Measurements from ENCODE around the gene NEDD9. TPM values are rescaled to one million over a fixed set of nuclear protein-coding genes. Genes with fewer than 3 reads are reported as not detected.

Gene NEDD9
- total and polyA plus RNA-seq, 2 donors (not counting 1 experiment from before 2014, with no cell fraction given) = 38.9 to 46.2 TPM

DNA sequence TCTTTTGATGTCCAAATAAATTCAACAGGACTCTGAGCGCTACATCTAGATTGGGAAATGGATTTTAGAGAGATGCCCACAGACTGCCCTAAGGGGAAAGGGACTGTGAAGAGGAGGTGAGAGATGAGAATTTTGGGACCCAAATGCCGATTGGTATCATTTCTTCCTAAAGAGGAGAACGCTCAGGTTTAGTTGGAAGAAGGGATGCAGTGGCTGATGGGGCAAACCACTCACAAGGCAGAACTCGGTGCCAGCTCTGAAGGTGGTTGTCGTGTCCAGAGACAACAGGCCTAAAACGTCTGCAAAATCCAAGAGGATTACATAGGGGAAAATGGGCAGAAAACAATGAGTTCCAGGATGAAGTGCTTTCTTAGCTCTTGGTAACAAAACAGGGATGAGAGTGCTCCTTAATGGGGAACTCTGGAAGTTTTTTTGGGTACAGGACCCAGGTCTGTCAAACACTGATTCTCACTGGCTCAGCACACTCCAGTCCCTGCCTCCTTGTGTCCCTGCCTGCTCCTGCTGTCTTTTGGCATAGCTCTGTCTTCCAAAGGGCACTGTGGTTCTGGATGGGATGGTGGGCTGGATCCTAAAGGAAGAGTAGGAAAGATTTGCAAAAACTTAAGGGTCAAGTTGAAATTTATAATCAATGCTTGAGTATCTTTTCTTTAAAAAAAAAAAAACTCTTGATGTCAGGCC lies 29.0 kb downstream of the NEDD9 start:
- intact Hi-C loops (cut with micrococcal nuclease) = no loop called here
- Histone ChIP-seq H3K27ac (ENCODE audit: low read length in 2 of 2) (no peak overlapping the region), H2AFZ (ENCODE audit: insufficient read depth, low read depth, low read length, poor library complexity, severe bottlenecking) (no peak overlapping the region), H3K9me3 (ENCODE audit: control extremely low read depth in 1 of 3, control insufficient read depth in 2 of 3, insufficient read depth in 1 of 3, low read length in 2 of 3) (no peaks in the 10 kb centered on the region), H3K36me3 (replicated peaks in 1 of 2; ENCODE audit: control extremely low read depth in 1 of 2, control insufficient read depth in 1 of 2, extremely low read depth in 1 of 2, insufficient read depth in 2 of 2, low read length in 1 of 2) (peaks cover 1 to 50% of the 10 kb centered on the region in 2 experiments), H4K20me1 (ENCODE audit: control insufficient read depth, insufficient read depth, low read length, poor library complexity, severe bottlenecking) (peaks cover 13% of the 10 kb centered on the region), H3K4me3 (ENCODE audit: control extremely low read depth in 1 of 5, extremely low read depth in 1 of 5, insufficient read depth in 1 of 5, low read depth in 2 of 5, low read length in 4 of 5) (no peak overlapping the region), H3K9ac (ENCODE audit: low read length) (no peak overlapping the region), H3K27me3 (replicated peaks in 1 of 4; ENCODE audit: control extremely low read depth in 1 of 4, control insufficient read depth in 3 of 4, insufficient read depth in 4 of 4, low read length in 3 of 4) (no peaks in the 10 kb centered on the region), H3K4me1 (ENCODE audit: control insufficient read depth in 2 of 2, insufficient read depth in 2 of 2, low read length in 2 of 2) (peaks cover 12 to 13% of the 10 kb centered on the region in 2 donors), H3K79me2 (ENCODE audit: control insufficient read depth, insufficient read depth, low read length) (peaks cover 34% of the 10 kb centered on the region), H3K4me2 (replicated peaks; ENCODE audit: low read depth, low read length, poor library complexity, severe bottlenecking) (no peak overlapping the region)
- DNase-seq (no peak), ATAC-seq (ENCODE audit: low read depth) (no peak)
- 99% methylated on average over 6 of the region's 6 CpGs for whole genome bisulfite sequencing (ENCODE audit: insufficient coverage)
- Mint-ChIP-seq H3K4me1 (peaks cover 38% of the 10 kb centered on the region), H3K27me3 (no peaks in the 10 kb centered on the region), H3K9me3 (ENCODE audit: insufficient read depth) (no peaks in the 10 kb centered on the region), H3K27ac (no peak overlapping the region), H3K4me3 (no peak overlapping the region)
- POLR2A ChIA-PET = no interaction called here
- no peak for TF ChIP-seq EZH2 (IDR thresholded peaks at IDR 0.05; ENCODE audit: borderline replicate concordance, insufficient read depth, low read depth, low read length, poor library complexity, severe bottlenecking)
- TF ChIP-seq, protein P1, sequence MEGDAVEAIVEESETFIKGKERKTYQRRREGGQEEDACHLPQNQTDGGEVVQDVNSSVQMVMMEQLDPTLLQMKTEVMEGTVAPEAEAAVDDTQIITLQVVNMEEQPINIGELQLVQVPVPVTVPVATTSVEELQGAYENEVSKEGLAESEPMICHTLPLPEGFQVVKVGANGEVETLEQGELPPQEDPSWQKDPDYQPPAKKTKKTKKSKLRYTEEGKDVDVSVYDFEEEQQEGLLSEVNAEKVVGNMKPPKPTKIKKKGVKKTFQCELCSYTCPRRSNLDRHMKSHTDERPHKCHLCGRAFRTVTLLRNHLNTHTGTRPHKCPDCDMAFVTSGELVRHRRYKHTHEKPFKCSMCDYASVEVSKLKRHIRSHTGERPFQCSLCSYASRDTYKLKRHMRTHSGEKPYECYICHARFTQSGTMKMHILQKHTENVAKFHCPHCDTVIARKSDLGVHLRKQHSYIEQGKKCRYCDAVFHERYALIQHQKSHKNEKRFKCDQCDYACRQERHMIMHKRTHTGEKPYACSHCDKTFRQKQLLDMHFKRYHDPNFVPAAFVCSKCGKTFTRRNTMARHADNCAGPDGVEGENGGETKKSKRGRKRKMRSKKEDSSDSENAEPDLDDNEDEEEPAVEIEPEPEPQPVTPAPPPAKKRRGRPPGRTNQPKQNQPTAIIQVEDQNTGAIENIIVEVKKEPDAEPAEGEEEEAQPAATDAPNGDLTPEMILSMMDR (IDR thresholded peaks at IDR 0.05) = no peak
- CTCF ChIA-PET = no interaction called here

DNA sequence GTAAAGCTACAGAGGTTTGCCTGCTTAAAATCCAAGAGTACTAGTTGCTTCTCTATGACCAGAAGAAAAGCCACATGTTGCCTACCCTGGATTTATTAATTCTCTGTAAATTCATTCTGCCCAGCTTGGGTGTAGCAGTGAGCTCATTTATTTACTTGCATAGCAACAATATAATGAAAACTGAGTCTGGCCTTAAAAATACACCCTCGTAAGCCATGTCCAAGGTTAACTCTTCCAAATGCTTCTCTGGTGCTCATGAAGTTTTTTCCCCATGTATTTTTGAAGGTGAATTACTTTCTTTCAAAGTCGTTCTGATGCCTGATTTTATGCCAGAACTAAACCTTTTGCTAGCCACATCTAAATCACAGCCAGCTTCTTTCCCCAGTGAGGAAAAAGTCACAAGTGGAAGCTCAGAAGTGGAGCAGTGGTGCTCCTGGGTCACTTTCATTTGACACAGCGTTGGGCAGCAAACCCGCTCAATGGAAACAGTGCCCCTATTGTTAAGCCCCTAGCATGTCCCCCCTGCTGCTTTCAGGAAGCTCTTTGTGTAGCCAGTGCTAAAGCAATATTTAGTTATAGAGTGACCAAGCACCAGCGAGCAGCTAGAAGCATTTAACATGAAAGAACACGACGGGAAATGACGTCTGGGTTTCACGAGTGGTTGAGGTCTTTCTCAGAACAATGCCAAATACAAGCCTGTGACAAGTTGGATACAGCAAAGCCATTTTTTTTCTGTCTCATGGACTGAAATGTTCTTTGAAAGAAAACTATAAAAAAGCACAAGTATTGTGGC lies 29.8 kb downstream of the NEDD9 start:
- peaks cover 13% of the 10 kb centered on the region for H4K20me1 ChIP-seq (ENCODE audit: control insufficient read depth, insufficient read depth, low read length, poor library complexity, severe bottlenecking)
- H3K9me3 ChIP-seq (ENCODE audit: control extremely low read depth in 1 of 3, control insufficient read depth in 2 of 3, insufficient read depth in 1 of 3, low read length in 2 of 3) = no peaks in the 10 kb centered on the region
- no peak for TF ChIP-seq EZH2 (IDR thresholded peaks at IDR 0.05; ENCODE audit: borderline replicate concordance, insufficient read depth, low read depth, low read length, poor library complexity, severe bottlenecking)
- TF ChIP-seq, protein P1 (IDR thresholded peaks at IDR 0.05) = no peak
- Mint-ChIP-seq H3K27me3 (no peaks in the 10 kb centered on the region), H3K9me3 (ENCODE audit: insufficient read depth) (no peaks in the 10 kb centered on the region), H3K4me3 (no peak overlapping the region), H3K4me1 (peaks cover 36% of the 10 kb centered on the region), H3K27ac (no peak overlapping the region)
- H3K4me3 ChIP-seq (ENCODE audit: control extremely low read depth in 1 of 5, extremely low read depth in 1 of 5, insufficient read depth in 1 of 5, low read depth in 2 of 5, low read length in 4 of 5) = no peak overlapping the region
- DNase-seq (no peak), ATAC-seq (ENCODE audit: low read depth) (no peak)
- no peaks in the 10 kb centered on the region for H3K27me3 ChIP-seq (replicated peaks in 1 of 4; ENCODE audit: control extremely low read depth in 1 of 4, control insufficient read depth in 3 of 4, insufficient read depth in 4 of 4, low read length in 3 of 4)
- no peak overlapping the region for H3K9ac ChIP-seq (ENCODE audit: low read length)
- H3K4me1 ChIP-seq (ENCODE audit: control insufficient read depth in 2 of 2, insufficient read depth in 2 of 2, low read length in 2 of 2) = peaks cover 11 to 13% of the 10 kb centered on the region in 2 donors
- ChIA-PET POLR2A (no interaction called here), CTCF (interaction anchor here (0.6 to 1.3 kb wide), 2 partner anchors 203 to 294 kb away, joined by 4 to 7 read pairs; no protein-coding TSS in a partner anchor)
- WGBS (ENCODE audit: insufficient coverage) = 93% methylated on average over 3 of the region's 9 CpGs
- H2AFZ ChIP-seq (ENCODE audit: insufficient read depth, low read depth, low read length, poor library complexity, severe bottlenecking) = no peak overlapping the region
- no peak overlapping the region for H3K4me2 ChIP-seq (replicated peaks; ENCODE audit: low read depth, low read length, poor library complexity, severe bottlenecking)
- H3K79me2 ChIP-seq (ENCODE audit: control insufficient read depth, insufficient read depth, low read length) = peaks cover 38% of the 10 kb centered on the region
- no peak overlapping the region for H3K27ac ChIP-seq (ENCODE audit: low read length in 2 of 2)
- intact Hi-C loops (cut with micrococcal nuclease) = no loop called here
- H3K36me3 ChIP-seq (replicated peaks in 1 of 2; ENCODE audit: control extremely low read depth in 1 of 2, control insufficient read depth in 1 of 2, extremely low read depth in 1 of 2, insufficient read depth in 2 of 2, low read length in 1 of 2) = peaks cover 1 to 55% of the 10 kb centered on the region in 2 experiments

Data from B cell (primary cell).